GM12878 (cell line): ENCODE measurements around the gene GUCY2D. TPM values are rescaled to one million over a fixed set of nuclear protein-coding genes. Genes with fewer than 3 reads are reported as not detected.
A peak's percentile ranks its signal among the peaks of the same experiment; 100 is the strongest.

ENCODE experiments used
- ATAC-seq: fragments of 200-7000 bp; cut with Tn5 transposase; 3 replicates; pipeline ENCODE4 v1.9.1; 2020; ENCODE audit warnings: mild to moderate bottlenecking, moderate library complexity
- BruUV-seq: library from RNA; stranded (reverse); fragments of 400-500 nt; replicated peaks from 2 replicates; lab custom pipeline; 2021; lab: Mats Ljungman, UMichigan
- CTCF ChIA-PET: fragments of 300-600 bp; sonication (Branson Sonifier 250); formaldehyde crosslinking; extraction: SDS; loops from one replicate; lab custom pipeline; 2021; ENCODE audit warnings: inconsistent platforms; lab: Yijun Ruan, JAX
- POLR2A ChIA-PET: fragments of 350-600 bp; formaldehyde crosslinking; extraction: SDS; loops from one replicate; lab custom pipeline; 2021; ENCODE audit warnings: inconsistent platforms; lab: Charles Lee
- RAD21 ChIA-PET: fragments of 300-600 bp; sonication (Branson Sonifier 250); formaldehyde crosslinking; loops from one replicate; lab custom pipeline; 2023; ENCODE audit warnings: antibody characterized with exemption; ENCODE audit not compliant: unreplicated experiment; lab: Charles Lee
- SMC1A ChIA-PET: fragments of 300-600 bp; sonication (Branson Sonifier 250); formaldehyde crosslinking; loops from one replicate; lab custom pipeline; 2023; ENCODE audit not compliant: unreplicated experiment, uncharacterized antibody; lab: Charles Lee
- DNase-seq: peaks from one replicate; pipeline ENCODE4 v3.0.0-alpha.2; 2011; ENCODE audit warnings: low read depth, low spot score
- FAIRE-seq: peaks from 3 replicates; lab custom pipeline; 2011; peaks lifted over from hg19 to GRCh38; lab: Jason Lieb, UNC
- H2AFZ ChIP-seq: 2 replicates; pipeline ENCODE4 v1.6.0; 2011; ENCODE audit warnings: low read depth, low read length, control low read depth; ENCODE audit not compliant: control insufficient read depth
- H3K27ac ChIP-seq: 2 replicates; pipeline ENCODE4 v1.5.1; 2011; ENCODE audit warnings: control low read depth; ENCODE audit not compliant: control insufficient read depth, insufficient read depth
- H3K27me3 ChIP-seq, 2 experiments: replicated peaks in 1 of 2; 2 replicates each; pipeline versions ENCODE4 v1.6.0 to v1.6.1; 2011; ENCODE audit warnings: low read length in 1 of 2; ENCODE audit not compliant: control insufficient read depth in 2 of 2, insufficient read depth in 2 of 2
- H3K36me3 ChIP-seq, 2 experiments: 2 replicates each; pipeline ENCODE4 v1.5.1; 2011; ENCODE audit warnings: low read length in 1 of 2; ENCODE audit not compliant: control insufficient read depth in 2 of 2, insufficient read depth in 2 of 2
- H3K4me1 ChIP-seq: 2 replicates; pipeline ENCODE4 v1.6.1; 2011; ENCODE audit warnings: mild to moderate bottlenecking, low read length, moderate library complexity, mixed read lengths; ENCODE audit not compliant: control insufficient read depth, insufficient read depth
- H3K4me2 ChIP-seq: 2 replicates; pipeline ENCODE4 v1.6.0; 2011; ENCODE audit warnings: control low read depth; ENCODE audit not compliant: control insufficient read depth, insufficient read depth
- H3K4me3 ChIP-seq: fragments of 200-600 bp; sonication (generic); 2 replicates; pipeline ENCODE4 v1.5.1; 2016
- H3K79me2 ChIP-seq: 2 replicates; pipeline ENCODE4 v1.6.0; 2011; ENCODE audit warnings: low read length; ENCODE audit not compliant: control insufficient read depth, insufficient read depth
- H3K9ac ChIP-seq: 2 replicates; pipeline ENCODE4 v1.8.0; 2011; ENCODE audit warnings: low read length, control low read depth, mixed read lengths; ENCODE audit not compliant: control insufficient read depth, insufficient read depth
- H3K9me3 ChIP-seq: replicated peaks from 3 replicates; pipeline ENCODE4 v1.5.1; 2011; ENCODE audit warnings: mild to moderate bottlenecking, low read length; ENCODE audit not compliant: control insufficient read depth, insufficient read depth
- H4K20me1 ChIP-seq: 2 replicates; pipeline ENCODE4 v1.6.0; 2011; ENCODE audit not compliant: control insufficient read depth, insufficient read depth
- CREM ChIP-seq: IDR thresholded peaks from 2 replicates; pipeline ENCODE4 v1.6.1; 2014; ENCODE audit warnings: antibody characterized with exemption, low read depth
- CTCF ChIP-seq, 3 experiments: IDR thresholded peaks in 2 of 3; conservative IDR thresholded peaks in 1 of 3; 2 replicates each; pipeline ENCODE4 v1.5.1; 2011; ENCODE audit warnings: low read depth in 3 of 3, low read length in 3 of 3, mild to moderate bottlenecking in 3 of 3, control low read depth in 2 of 3, moderate library complexity in 2 of 3, inconsistent platforms in 1 of 3, mixed read lengths in 1 of 3; ENCODE audit not compliant: control insufficient read depth in 2 of 3, insufficient read depth in 1 of 3; ENCODE audit errors: extremely low read depth in 1 of 3
- RAD21 ChIP-seq: IDR thresholded peaks from 2 replicates; pipeline ENCODE4 v1.6.1; 2011; ENCODE audit warnings: mild to moderate bottlenecking, low read depth, low read length, moderate library complexity; ENCODE audit not compliant: insufficient read depth
- SMC3 ChIP-seq: IDR thresholded peaks from 2 replicates; pipeline ENCODE4 v1.6.1; 2011; ENCODE audit warnings: low read length, improper control_type of control experiment, borderline replicate concordance
- ZNF207 ChIP-seq: fragments of 450-650 bp; IDR thresholded peaks from 2 replicates; pipeline ENCODE4 v1.6.1; 2014; ENCODE audit warnings: antibody characterized with exemption, mild to moderate bottlenecking, borderline replicate concordance
- ZNF24 ChIP-seq: fragments of 450-650 bp; IDR thresholded peaks from 2 replicates; pipeline ENCODE4 v1.6.1; 2017; ENCODE audit warnings: antibody characterized with exemption, mild to moderate bottlenecking
- ZSCAN29 ChIP-seq: fragments of 450-650 bp; IDR thresholded peaks from 2 replicates; pipeline ENCODE4 v1.6.1; 2017; ENCODE audit warnings: mild to moderate bottlenecking, moderate library complexity
- WGBS: methylation state at CpG from one replicate; pipeline ENCODE4 v1.1.6; 2016; ENCODE audit warnings: low lambda C conversion rate; ENCODE audit not compliant: insufficient replicate concordance, insufficient coverage; ENCODE audit errors: missing lambda C conversion rate; 5-methylcytosine and 5-hydroxymethylcytosine counted together
- in situ Hi-C: fragments of 300-500 bp; cut with MboI; formaldehyde crosslinking; loops from 9 replicates; pipeline ENCODE4 v1.14.3; 2018; ENCODE audit warnings: mixed read lengths
- intact Hi-C: fragments of 100-400 bp; cut with micrococcal nuclease; formaldehyde crosslinking; loops from one replicate; pipeline ENCODE4 v1.14.2; 2022; ENCODE audit not compliant: unreplicated experiment
- polyA plus RNA-seq, 11 experiments: library from polyadenylated mRNA; depleted of rRNA in 4 of 11; unstranded in 6 of 11; stranded (reverse) in 5 of 11; fragments of >200 nt; fragmentation: Nextera tagmentation in 4 of 11; fragmentation: Illumina TruSeq in 1 of 11; extraction: Ambion mirVana in 4 of 11; extraction: Trizol in 1 of 11; gene quantifications; 1 replicate in 1 of 11; 2 replicates in 10 of 11; pipeline versions ENCODE4 v1.2.1 to v1.2.3, GENCODE V29; 2011 to 2016; ENCODE audit warnings: inconsistent platforms in 2 of 11, missing spikeins in 2 of 11, low read depth in 1 of 11
- total RNA-seq, 4 experiments: library from RNA; depleted of rRNA in 3 of 4; stranded (reverse); fragments of >200 nt in 3 of 4; fragmentation: Illumina TruSeq in 1 of 4; extraction: Trizol in 1 of 4; gene quantifications; 2 replicates each; pipeline versions ENCODE4 v1.2.1 to v1.2.3, GENCODE V29; 2013 to 2021

Gene GUCY2D
- total and polyA plus RNA-seq, 10 of the 15 experiments (the other 5 are each of a cell fraction or from before 2014, with no cell fraction given): not detected

GRCh38 chr17:8039611-8040168 lies 37.3 kb downstream of the GUCY2D start (continued):
- TF ChIP-seq CTCF (IDR thresholded peaks at IDR 0.05 in 2 of 3, conservative IDR thresholded peaks at IDR 0.05 in 1 of 3; ENCODE audit: control insufficient read depth in 2 of 3, extremely low read depth in 1 of 3, insufficient read depth in 1 of 3, low read depth in 3 of 3, low read length in 3 of 3): no peak

GRCh38 chr17:8041249-8041928 lies 39.0 kb downstream of the GUCY2D start:
- Histone ChIP-seq H3K36me3 (no peaks in the 10 kb centered on the region), H3K4me2 (no peak overlapping the region), H3K9ac (no peak overlapping the region), H3K4me3 (no peak overlapping the region), H3K27me3 (peaks cover 0 to 3% of the 10 kb centered on the region in 2 experiments; a peak in 2 of 4 replicates), H3K27ac (no peak overlapping the region)
- no peak for DNase-seq
- 19% methylated on average over 8 of the region's 8 CpGs for WGBS
- POLR2A ChIA-PET: interaction anchor here (1.3 kb wide), 1 partner anchor 109 kb away, joined by 3 read pairs; the partner anchor contains the start of genes CNTROB and TRAPPC1
- in situ Hi-C loops (loop anchor here (5.0 kb wide), 1 partner anchor 129 kb away; no protein-coding TSS in a partner anchor), intact Hi-C loops (loop anchor here (2.0 to 5.0 kb wide), 3 partner anchors 129 to 299 kb away; no protein-coding TSS in a partner anchor)
- SMC1A ChIA-PET: interaction anchor here (0.6 to 3.1 kb wide), 22 partner anchors 9 to 297 kb away, joined by 3 to 32 read pairs (median 4); partner anchors contain the start of genes GUCY2D and RANGRF
- no TSS peak for BruUV-seq
- CTCF ChIA-PET: interaction anchor here (0.6 to 6.7 kb wide), 39 partner anchors 9 to 900 kb away, joined by 3 to 79 read pairs (median 4); partner anchors contain the start of genes CNTROB, CYB5D1, GUCY2D and NAA38
- 0 out of 2 replicates have a peak, but pooled peaks have one; percentile 42 for TF ChIP-seq ZNF207
- peak; percentile 73 for TF ChIP-seq SMC3
- TF ChIP-seq RAD21: peak; percentile 78
- 0 out of 2 replicates have a peak, but pooled peaks have one; percentile 35 for TF ChIP-seq ZNF24
- no peak for TF ChIP-seq ZSCAN29
- no peak for TF ChIP-seq CREM
- TF ChIP-seq CTCF (IDR thresholded peaks at IDR 0.05 in 2 of 3, conservative IDR thresholded peaks at IDR 0.05 in 1 of 3; ENCODE audit: control insufficient read depth in 2 of 3, extremely low read depth in 1 of 3, insufficient read depth in 1 of 3, low read depth in 3 of 3, low read length in 3 of 3): peak; percentile 54 to 79 (median 67); a peak in 5 of 6 replicates
- TF ChIP-seq, all 136 proteins: peak for 5
- ATAC-seq: peak; percentile 80
- FAIRE-seq: no peak
- H4K20me1 ChIP-seq: no peaks in the 10 kb centered on the region
- no peaks in the 10 kb centered on the region for H3K4me1 ChIP-seq
- H3K9me3 ChIP-seq: no peaks in the 10 kb centered on the region
- no peaks in the 10 kb centered on the region for H3K79me2 ChIP-seq
- RAD21 ChIA-PET: interaction anchor here (0.6 to 3.0 kb wide), 19 partner anchors 10 to 298 kb away, joined by 3 to 24 read pairs (median 4); partner anchors contain the start of genes GUCY2D, RNF227 and SLC25A35
- no peak overlapping the region for H2AFZ ChIP-seq
